Activated CD8-positive, alpha-beta memory T cell treated with anti-CD3 and anti-CD28 coated beads for 48 hours (primary cell): Measurements from ENCODE around the gene GRHPR.
"Not testable (repeated sequence)": the region's sequence is repeated elsewhere in the genome, so short reads cannot be mapped to it uniquely, and the experiment has no call there.

Source experiments
- DNase-seq, 3 experiments: peaks; one replicate each; pipeline ENCODE4 v3.0.0-alpha.2; 2020; ENCODE audit warnings: low read depth in 2 of 3, low spot score in 2 of 3

GRHPR gene

GRCh38 chr9:37422289-37423104 lies at the start of gene GRHPR:
GRHPR (plus strand) TSS chr9:37422696; CDS start chr9:37422751, 55 bp downstream.
- DNase-seq = peak; percentile 79 to 88 (median 81)

DNA sequence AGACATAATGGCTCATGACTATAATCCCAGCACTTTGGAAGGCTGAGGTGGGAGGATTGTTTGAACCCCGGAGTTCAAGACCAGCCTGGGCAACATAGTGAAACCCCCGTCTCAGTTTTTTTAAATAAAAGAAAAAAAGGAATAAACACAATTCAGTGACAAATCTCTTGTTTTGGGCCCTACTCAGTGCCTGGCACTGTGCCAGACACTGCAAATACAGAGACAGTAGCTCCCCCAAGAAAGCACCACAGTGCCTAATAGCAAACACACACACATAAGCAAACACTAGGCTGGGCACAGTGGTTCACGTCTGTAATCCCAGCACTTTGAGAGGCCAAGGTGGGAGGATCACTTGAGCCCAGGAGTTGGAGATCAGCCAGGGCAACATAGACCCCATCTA lies 49.7 kb upstream of the GRHPR start:
- DNase-seq = no peak

GRCh38 chr9:37373621-37374020 lies 48.9 kb upstream of the GRHPR start:
- no peak for DNase-seq

GRCh38 chr9:37374892-37375291 lies 47.6 kb upstream of the GRHPR start:
- no peak for DNase-seq

DNA sequence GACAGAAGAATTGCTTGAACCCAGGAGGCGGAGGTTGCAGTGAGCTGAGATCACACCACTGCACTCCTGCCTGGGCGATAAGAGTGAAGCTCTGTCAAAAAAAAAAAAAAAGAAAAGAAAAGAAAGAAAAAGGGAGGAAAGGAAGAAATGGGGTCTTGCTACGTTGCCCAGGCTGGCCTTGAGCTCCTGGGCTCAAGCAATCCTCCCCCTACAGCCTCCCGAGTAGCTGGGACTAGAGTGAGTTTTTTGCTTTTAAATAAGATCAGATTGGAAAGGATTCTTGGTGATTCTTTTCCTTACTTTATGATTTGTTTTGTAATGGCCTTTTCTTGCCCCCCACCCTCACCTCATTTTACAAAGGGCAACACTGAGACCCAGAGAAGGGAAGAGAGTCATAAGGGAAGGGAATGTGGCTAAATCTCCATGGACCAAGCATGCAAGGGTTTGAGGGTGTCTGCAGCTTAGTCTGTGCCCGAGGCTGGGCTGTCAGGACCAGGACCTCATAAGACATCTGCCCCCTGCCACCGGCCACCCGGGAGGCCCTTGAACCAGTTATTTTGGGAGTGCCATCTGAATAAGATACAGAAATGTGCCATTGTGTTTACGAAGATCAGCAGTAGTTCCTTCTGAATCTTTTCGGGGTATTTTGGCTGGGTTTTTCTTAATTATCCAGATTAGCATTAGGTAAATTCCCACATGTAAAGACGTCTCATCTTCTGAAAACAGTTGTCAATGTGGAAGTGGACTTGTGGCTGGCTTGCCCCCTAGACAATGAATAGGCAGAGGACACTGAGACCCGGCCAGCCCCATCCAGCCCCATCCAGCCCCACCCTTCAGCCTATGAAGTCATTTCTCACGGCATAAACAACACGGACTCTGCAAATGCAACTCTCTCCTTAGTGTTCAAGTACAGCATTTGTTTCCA lies 44.5 kb upstream of the GRHPR start:
- no peak for DNase-seq

DNA sequence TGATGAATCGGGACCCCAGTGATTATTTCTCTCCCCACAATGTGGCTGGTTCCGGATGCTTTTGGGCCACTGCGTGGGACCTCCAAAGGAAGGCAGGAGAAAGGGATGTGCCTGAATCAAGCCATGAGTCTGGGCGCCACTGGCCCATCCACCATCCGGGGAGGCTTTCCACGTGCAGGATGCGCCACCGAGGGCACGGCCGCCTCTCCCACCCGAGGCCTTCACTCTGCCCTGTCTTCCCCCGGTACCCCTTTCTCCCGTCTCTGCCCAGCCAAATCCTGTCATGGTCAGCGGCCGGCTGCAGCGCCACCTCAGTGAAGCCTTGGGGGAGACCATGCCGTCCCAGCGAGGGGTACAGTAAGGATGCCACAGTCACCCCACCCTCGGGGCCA lies 43.9 kb upstream of the GRHPR start:
- no peak for DNase-seq

- no peak for DNase-seq
Measured at GRCh38 chr9:37379835-37380234, 42.7 kb upstream of the GRHPR start.

GRCh38 chr9:37380570-37380969 lies 41.9 kb upstream of the GRHPR start:
- DNase-seq = no peak

DNA sequence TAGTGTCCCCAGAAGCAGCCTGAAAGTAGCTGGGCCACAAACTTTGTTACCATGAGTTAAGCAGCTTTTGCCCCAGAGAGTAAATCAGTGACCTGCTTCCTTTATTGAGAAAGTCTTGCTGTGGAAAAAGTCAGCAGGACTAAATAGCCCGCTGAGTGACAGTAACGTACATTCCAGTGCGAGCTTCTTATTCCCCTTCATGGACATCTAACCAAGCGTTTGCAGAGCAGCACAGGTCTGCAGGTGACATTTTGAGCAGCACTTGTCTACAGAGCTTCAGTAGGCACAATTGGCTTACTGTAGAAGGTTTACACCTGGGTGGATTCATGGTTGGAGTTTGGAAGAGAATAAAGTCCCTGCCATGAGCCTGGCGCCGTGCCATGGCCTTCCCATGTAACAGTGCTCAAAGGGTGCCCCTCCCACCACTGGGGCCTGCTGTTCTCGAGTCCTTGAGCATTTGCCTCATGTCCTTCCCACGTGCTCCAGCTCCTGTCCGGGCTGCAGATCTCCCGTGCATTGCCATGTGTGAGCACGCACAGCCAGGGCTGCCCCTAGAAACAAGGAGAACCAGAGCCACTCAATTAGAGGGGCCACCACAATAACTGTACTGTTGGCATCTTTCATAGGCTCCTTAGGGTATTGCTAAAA lies 41.3 kb upstream of the GRHPR start:
- DNase-seq = no peak

DNA sequence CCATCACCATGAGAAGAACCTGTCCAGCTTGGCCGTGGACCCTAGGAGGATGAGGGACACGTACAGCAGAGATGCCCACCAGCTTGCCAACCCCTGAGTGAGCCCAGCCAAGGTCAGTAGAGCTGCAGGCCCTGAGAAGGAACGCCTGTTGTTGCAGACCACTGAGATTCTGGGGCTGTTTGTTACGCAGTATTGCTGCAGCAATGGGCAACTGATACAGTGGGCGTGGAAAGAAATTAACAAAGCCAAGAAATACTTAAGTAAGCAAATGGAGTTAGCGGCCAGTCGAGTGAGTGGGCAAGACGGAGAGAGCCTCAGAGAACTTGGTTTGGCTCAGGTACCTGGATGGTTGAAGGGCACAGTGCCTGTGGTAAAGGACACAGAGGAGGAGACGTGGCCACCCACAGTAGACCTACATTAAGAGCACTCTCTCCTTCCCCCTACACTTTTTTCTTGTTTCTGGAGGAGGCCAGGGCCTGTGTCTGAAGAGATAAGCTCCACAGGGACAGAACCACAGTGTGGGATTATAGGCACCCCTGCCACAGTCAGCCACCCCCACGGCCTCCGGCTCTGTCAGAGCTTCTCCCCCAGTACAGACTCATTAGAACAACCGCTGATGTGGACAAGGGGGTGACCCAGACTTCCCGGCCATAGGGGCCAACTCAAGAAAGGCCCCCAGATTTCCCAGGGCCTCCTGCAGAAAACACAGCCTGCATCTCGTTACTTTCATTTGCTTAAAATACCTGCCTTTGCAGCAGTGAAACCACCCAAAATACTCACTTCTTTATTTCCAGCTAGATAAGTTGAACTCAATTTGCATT lies 40.1 kb upstream of the GRHPR start:
- DNase-seq = no peak

- no peak for DNase-seq
Measured at GRCh38 chr9:37382982-37383357, 39.5 kb upstream of the GRHPR start.

DNA sequence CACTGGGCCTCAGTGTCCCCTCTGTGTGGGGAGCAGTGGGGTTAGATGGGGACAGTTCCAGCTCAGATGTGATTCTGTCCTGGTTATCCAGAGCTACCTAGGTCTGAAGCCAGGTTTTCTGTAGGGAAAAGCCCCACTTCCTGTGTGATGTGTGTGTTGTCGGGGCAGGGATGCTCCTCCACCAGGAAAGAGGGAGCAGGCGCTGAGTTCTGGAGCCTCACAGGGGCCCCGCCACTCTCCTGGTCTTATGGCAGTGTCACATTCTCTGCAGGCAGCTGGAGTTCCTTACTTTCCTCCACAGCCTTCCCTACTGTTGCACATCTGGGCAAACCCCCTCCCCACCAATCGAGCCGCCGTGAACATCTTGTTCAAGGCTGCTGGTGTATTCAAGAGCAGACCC lies 39.1 kb upstream of the GRHPR start:
- no peak for DNase-seq

GRCh38 chr9:37383876-37384746 lies 38.4 kb upstream of the GRHPR start:
- no peak for DNase-seq

- DNase-seq = no peak
Measured at GRCh38 chr9:37385286-37385685, 37.2 kb upstream of the GRHPR start.

- no peak for DNase-seq
Measured at GRCh38 chr9:37386988-37387387, 35.5 kb upstream of the GRHPR start.

- no peak for DNase-seq
Measured at GRCh38 chr9:37390759-37391158, 31.7 kb upstream of the GRHPR start.

DNA sequence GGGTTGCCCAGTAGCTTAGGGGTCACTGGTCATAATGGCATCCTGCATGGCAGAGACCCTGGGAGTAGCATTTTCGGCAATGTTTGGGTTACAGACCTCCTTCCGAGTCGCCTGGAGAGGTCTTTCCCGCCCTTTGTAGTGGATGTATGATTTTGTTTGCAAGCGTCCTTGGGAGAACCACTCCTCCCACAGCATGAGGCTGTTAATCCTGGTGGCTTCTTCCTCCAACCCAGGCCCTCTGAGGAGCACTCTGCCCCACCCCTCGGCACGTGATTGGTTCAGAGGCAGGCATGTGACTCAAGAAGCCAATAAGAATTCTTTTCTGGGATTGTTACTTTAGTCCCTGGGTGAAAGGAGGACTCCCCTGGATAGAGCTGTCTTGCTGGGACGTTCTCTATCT lies 30.2 kb upstream of the GRHPR start:
- DNase-seq = no peak

DNA sequence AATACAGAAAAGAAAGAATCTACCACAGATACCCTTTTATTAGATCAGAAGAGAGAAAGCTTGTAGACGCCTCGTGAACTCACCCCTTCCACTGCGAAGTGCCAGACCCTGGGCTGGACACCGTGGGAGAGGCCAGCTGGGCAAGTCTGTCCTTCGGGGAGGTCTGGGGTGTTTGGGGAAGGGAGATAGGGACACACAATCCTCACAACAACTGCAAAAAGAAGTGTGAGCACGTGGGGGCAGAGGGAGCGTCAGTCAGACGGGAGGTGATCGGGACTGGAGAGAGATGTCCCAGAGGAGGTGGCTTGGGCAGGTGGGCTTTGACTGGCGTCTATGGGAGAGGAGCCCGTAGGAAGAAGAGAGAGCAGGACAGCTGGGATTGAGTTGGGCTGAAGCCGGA lies 27.3 kb upstream of the GRHPR start:
- DNase-seq = no peak

DNA sequence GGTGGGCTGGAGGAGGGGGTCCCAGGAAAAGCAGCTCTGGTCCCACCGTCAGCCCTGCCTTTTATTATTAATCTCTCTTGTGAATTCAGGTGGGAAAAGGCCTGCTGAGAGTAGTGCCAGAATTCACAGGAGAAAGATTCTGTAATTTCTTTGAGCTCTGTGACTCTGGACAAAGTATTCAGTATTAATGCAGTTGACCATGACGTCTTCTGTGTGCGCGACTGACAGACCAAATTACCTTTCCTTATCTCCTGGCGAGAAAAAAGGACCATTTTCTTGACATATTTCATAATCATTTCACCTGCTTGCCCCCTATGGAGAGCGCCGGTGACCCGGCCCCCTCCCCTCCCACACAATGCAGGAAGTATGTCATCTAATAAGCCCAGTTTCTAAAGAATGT lies 26.8 kb upstream of the GRHPR start:
- no peak for DNase-seq

- not testable (repeated sequence) for DNase-seq
Measured at GRCh38 chr9:37397948-37398347, 24.5 kb upstream of the GRHPR start.
